Liver (tissue), 3 donors: ENCODE data around the gene MYO18B.
"Not testable (repeated sequence)": the region's sequence is repeated elsewhere in the genome, so short reads cannot be mapped to it uniquely, and the experiment has no call there.

Source experiments
- ATF3 ChIP-seq: IDR thresholded peaks from 2 replicates; pipeline ENCODE4 v1.6.1; 2016; ENCODE audit warnings: antibody characterized with exemption
- CTCF ChIP-seq: fragments of 150-350 bp; IDR thresholded peaks from 2 replicates; pipeline ENCODE4 v1.5.1; 2017; ENCODE audit warnings: improper control_type of control experiment, low read depth, low read length; ENCODE audit not compliant: missing input control
- EGR1 ChIP-seq, 2 donors: IDR thresholded peaks; 2 replicates each; pipeline ENCODE4 v1.6.1; 2016 to 2018; ENCODE audit warnings: antibody characterized with exemption in 2 of 2, low read depth in 2 of 2
- HNF4A ChIP-seq, 2 donors: conservative IDR thresholded peaks; 2 replicates each; pipeline ENCODE4 v1.6.1; 2016; ENCODE audit warnings: antibody characterized with exemption in 2 of 2, mild to moderate bottlenecking in 2 of 2
- JUND ChIP-seq, 2 donors: IDR thresholded peaks; 2 replicates each; pipeline ENCODE4 v1.6.1; 2016; ENCODE audit warnings: antibody characterized with exemption in 2 of 2
- MAX ChIP-seq: IDR thresholded peaks from 2 replicates; pipeline ENCODE4 v1.6.1; 2016; ENCODE audit warnings: antibody characterized with exemption
- RAD21 ChIP-seq, 2 donors: IDR thresholded peaks; 2 replicates each; pipeline ENCODE4 v1.6.1; 2016; ENCODE audit warnings: antibody characterized with exemption in 2 of 2, mild to moderate bottlenecking in 2 of 2
- REST ChIP-seq: IDR thresholded peaks from 2 replicates; pipeline ENCODE4 v1.6.1; 2016; ENCODE audit warnings: antibody characterized with exemption, mild to moderate bottlenecking
- TAF1 ChIP-seq: conservative IDR thresholded peaks from 2 replicates; pipeline ENCODE4 v1.6.1; 2016; ENCODE audit warnings: antibody characterized with exemption, mild to moderate bottlenecking
- donor health status: healthy.
- donor health status: healthy.

- not testable (repeated sequence) for TF ChIP-seq MAX; CTCF; HNF4A (conservative IDR thresholded peaks at IDR 0.05); RAD21 (IDR thresholded peaks at IDR 0.05); TAF1; ATF3; JUND (IDR thresholded peaks at IDR 0.05); REST; EGR1 (IDR thresholded peaks at IDR 0.05; ENCODE audit: low read depth in 2 of 2)
Measured at GRCh38 chr22:25984911-25985310, 242.9 kb downstream of the MYO18B start.
